T-helper 2 cell (primary cell): ENCODE results near the gene FBXL3.

Experiments used
- DNase-seq, 5 experiments: peaks; one replicate each; pipeline versions ENCODE4 v3.0.0 to v3.0.0-alpha.2; 2012 to 2022
- total RNA-seq, 2 donors: gene quantifications; one replicate each; lab custom pipeline; 2026; lab: John Stamatoyannopoulos, UW

The FBXL3 gene, protein sequence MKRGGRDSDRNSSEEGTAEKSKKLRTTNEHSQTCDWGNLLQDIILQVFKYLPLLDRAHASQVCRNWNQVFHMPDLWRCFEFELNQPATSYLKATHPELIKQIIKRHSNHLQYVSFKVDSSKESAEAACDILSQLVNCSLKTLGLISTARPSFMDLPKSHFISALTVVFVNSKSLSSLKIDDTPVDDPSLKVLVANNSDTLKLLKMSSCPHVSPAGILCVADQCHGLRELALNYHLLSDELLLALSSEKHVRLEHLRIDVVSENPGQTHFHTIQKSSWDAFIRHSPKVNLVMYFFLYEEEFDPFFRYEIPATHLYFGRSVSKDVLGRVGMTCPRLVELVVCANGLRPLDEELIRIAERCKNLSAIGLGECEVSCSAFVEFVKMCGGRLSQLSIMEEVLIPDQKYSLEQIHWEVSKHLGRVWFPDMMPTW
- total RNA-seq, result 112 to 145 reads per million in 2 donors

DNA sequence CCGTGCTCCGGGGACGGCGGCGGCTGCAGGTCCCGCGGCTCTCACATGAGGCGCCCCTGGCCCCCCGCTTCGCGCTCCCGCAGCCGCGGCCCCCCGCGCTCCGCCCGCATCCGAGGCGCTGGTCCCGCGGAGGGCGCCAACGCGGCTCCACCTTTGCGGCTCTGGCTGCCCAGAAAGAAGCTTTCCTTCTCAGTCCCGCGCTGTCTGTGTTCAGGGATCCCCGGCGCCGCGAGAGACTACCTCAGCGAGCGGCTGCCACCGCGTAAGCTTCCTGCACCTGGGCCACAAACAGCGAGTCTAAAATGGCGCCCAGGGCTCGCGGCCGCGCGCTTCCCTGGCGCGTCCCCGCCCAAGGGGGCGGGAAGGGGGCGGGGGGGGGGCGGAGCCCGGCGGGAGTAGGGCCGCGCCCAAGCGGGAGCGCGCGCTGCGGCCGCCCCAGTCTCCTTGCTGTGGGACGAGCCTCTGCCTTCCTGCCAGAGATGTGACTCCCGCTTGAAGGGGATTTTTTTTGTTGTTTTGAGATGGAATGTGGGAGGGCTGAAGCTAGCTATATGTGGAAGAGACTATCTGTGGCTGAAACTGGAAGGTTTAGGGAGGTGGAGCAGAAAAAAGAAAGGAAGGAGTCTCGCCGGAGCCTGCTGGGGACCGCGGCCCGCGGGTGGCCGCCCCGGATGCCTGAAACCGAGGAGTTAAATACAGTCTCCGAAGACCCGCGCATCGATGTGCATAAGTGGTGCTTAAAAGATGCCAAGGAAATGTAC is at the start of gene FBXL3:
TSS of gene FBXL3 (minus strand) at position 299 of the 761 bp plus-strand sequence. CDS start 5,299 bp downstream, outside the sequence.
- DNase-seq, result peak; percentile 63 to 91 (median 76)

DNA sequence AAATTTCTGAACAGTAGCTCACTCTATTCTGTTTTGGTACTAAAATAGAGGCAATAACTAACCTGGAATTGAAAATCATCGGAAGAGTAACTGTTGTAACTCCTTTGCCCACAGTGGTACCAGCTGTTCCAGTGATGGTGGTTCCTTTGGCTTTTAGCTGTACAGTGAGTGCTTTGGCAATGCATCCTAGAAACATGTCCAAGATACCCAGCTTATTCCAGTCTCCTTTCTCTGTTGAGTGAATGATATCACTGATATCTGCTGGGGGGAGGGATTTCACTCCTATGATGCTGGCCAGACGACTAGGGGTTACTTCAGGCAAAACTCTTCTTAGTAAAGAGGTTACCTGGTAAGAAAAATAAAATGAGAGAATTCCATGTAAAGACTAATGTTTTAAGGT is 40.6 kb upstream of the FBXL3 start:
- DNase-seq, result no peak

DNA sequence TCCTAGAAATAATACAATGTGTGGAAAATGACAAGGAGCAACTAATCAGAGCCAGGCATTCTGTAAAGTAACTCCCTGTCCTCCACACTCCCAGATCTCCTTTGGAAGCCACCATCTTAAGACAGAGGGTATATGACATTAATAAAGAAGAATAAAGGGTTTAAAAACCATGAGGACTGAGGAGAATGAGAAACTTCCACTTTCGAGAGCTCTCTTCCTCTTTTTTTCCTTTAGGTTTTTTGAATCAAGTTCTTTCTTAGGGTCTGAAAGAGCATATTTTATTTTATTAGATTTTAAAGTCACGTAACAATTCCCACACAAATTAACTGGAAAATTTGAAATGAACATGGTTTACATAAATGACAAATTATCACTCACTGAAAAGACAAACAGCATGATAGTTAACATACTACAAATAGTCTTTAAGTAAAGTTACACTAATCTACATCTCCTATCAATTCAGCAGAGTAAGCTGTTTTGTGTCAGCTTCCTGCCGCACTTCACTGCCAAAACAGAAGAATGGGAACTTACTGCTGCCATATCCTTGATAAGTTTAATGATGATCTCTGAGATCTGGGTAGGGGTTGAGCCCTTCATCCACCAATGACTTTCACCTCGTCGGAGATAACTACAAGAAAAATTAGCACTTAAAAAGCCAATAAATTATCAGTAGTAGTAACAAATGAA is 38.6 kb upstream of the FBXL3 start:
- DNase-seq, result no peak

- DNase-seq, result no peak
Observed at GRCh38 chr13:77062097-77062496, 35.1 kb upstream of the FBXL3 start.

DNA sequence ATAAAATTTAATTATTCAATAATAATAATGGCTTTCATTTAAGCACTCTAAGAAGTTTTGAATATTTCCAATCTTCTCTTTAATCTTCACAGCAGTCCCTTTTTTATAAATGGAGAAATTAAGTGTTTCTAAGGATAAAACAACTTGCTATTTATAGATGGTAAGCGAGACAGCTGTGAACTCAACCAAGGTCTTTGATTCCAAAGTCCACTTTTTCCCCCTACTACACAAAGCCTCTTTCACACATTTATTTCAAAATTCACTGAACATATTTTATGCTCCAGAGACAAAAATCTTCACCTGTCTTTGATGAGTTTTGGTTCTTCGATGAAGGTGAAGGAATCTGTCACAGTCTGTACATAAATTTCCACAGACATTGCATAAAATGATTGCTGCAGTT is 34.4 kb upstream of the FBXL3 start:
- no peak for DNase-seq

- DNase-seq, result no peak
Observed at GRCh38 chr13:77056886-77057285, 29.9 kb upstream of the FBXL3 start.

- no peak for DNase-seq
Observed at GRCh38 chr13:77056382-77056781, 29.4 kb upstream of the FBXL3 start.

DNA sequence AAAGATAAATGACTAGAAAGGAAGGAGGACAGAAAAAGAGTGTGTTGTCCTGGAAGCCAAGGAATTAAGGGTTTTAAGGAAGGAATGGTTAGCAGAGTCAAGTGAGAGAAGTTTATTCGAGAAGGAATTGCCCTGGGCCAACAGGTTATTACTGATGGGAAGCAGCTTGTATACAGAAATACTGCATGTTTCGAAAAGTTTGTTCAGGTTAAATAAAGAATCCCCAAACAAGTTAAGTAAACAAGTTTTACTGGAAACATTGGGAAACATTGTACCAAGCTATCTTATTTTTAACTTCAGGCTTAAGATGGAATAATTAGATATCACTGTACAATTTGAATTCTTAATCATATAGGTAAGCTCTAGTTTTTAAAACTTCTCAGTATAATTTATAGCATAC is 28.2 kb upstream of the FBXL3 start:
- DNase-seq, result no peak

GRCh38 chr13:77053192-77053591 is 26.2 kb upstream of the FBXL3 start:
- DNase-seq, result no peak

DNA sequence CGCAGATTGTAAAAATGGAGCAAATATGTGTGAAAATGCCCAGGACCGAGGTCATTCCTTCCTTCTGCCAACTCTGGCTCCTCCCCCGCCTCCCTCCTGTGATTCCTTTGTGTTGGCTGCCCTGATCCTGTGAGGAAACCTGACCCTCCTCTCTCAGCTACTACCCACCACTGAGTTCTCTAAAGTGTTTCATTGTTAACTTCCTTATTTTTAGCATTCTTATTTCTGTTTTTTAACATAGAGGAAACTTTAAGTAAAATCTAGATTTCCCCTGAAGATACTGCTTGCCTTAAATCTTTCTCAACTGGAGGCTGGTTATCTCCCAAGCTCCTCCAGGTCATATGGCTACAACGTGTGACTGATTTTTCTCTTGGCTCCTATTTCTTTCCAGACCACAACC is 21.7 kb upstream of the FBXL3 start:
- DNase-seq, result no peak

GRCh38 chr13:77047649-77048343 is 20.8 kb upstream of the FBXL3 start:
- DNase-seq, result no peak

- peak in 1 of 5 experiments; percentile 7 for DNase-seq
Observed at GRCh38 chr13:77042566-77043177, 15.7 kb upstream of the FBXL3 start.

- DNase-seq, result no peak
Observed at GRCh38 chr13:77040835-77041234, 13.9 kb upstream of the FBXL3 start.

DNA sequence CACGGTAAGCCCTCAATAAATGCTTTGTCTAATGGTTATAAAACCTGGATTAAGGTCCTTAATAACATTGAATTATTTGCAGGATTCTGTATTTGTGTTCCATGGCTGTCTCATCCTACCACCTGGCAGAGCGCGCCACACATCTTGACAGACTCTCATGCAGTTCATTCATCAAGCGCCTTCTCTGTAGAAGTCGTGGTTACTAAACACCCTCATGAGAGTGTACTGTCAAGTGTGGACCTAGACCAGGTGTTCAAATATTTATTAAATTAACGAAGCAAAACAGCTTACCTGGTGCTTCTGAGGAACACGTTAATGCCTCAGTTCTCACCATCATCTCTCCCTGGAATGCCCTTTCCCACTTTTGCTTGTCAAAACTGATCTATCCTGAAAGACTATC is 13.1 kb upstream of the FBXL3 start:
- no peak for DNase-seq

- no peak for DNase-seq
Observed at GRCh38 chr13:77038907-77039480, 12.0 kb upstream of the FBXL3 start.

GRCh38 chr13:77036279-77036678 is 9.3 kb upstream of the FBXL3 start:
- no peak for DNase-seq

GRCh38 chr13:77034881-77035280 is 7.9 kb upstream of the FBXL3 start:
- no peak for DNase-seq

DNA sequence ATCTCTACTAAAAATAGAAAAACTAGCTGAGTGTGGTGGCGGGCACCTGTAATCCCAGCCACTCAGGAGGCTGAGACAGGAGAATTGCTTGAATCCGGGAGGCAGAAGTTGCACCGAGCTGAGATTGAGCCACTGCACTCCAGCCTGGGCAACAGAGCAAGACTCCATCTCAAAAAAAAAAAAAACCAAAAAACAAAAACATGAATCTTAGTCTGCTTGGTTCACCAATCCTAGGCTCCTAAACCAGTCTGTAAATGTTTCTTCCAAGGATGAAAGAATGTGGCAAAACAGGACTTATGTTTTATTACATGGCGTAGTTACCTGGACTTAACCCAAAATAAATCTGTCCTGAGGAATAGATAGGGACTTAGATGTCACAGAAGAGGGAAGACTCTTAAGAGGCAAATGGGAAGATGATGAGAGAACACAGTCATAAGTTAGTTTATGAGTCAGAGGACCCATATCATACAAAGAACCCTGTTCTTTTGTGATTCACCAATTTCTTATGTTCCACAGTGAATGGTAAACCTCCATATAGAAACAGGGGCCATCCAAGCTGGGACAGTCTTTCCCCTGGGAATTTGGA is 6.9 kb upstream of the FBXL3 start:
- DNase-seq, result no peak

GRCh38 chr13:77031656-77032243 is 4.8 kb upstream of the FBXL3 start:
- no peak for DNase-seq

DNA sequence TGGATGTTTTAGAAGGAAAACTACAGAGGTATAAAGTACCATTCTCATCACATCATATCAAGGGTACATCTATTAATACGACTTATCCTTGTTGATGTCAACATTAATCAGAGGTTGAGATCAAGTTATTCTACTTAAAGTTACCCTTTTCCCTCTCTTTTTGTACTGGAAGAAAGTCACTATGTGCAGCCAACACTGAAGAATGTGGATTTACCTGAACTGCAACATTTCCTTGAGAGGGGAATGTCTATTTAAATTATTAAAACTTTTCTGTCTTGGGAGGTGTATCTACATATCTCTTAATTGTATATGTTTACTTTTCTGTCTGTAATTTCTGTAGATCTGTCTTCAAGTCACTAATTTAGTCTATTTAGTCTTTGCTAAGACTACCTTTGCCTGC is 2.5 kb upstream of the FBXL3 start:
- no peak for DNase-seq

DNA sequence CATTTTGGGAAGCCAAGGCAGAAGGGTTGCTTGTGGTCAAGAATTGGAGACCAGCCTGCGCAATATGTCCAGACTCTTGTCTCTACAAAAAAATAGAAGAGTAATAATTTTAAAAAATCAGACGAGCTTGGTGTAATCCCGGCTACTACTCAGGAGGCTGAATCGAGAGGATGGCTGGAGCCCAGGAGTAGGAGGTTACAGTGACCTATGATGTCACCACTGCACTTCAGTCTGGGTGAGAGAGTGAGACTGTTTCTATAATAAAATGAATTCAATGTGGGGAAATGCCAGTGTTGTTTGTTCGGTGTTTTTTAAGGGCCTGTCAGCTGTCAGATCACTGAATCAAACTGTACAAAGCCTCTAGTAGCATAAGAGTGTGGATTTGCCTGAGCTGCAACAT is 1.2 kb upstream of the FBXL3 start:
- DNase-seq, result peak in 1 of 5 experiments; percentile 14
